Mesendoderm (in vitro differentiated cells): ENCODE data around the gene MCRIP2.

Source experiments
- DNase-seq: peaks from one replicate; pipeline ENCODE4 v3.0.0; 2013
- H2AK5ac ChIP-seq: 2 replicates; pipeline ENCODE4 v1.6.1; 2013; ENCODE audit warnings: low read length, inconsistent platforms
- H2BK120ac ChIP-seq: 2 replicates; pipeline ENCODE4 v1.6.1; 2013; ENCODE audit warnings: low read depth, mild to moderate bottlenecking, low read length, moderate library complexity, mixed read lengths
- H2BK15ac ChIP-seq: replicated peaks from 2 replicates; pipeline ENCODE4 v1.6.1; 2013; ENCODE audit warnings: low read depth, mild to moderate bottlenecking, moderate library complexity
- H2BK5ac ChIP-seq: 2 replicates; pipeline ENCODE4 v1.6.1; 2013; ENCODE audit warnings: low read length, inconsistent platforms
- H3K18ac ChIP-seq: 2 replicates; pipeline ENCODE4 v1.6.1; 2013; ENCODE audit warnings: mild to moderate bottlenecking, low read length, mixed read lengths
- H3K23ac ChIP-seq: one replicate; pipeline ENCODE4 v1.6.1; 2013; ENCODE audit warnings: low read length
- H3K27ac ChIP-seq: 2 replicates; pipeline ENCODE4 v1.5.1; 2013; ENCODE audit warnings: low read depth, mild to moderate bottlenecking, inconsistent platforms, low read length, moderate library complexity
- H3K27me3 ChIP-seq: 2 replicates; pipeline ENCODE4 v1.6.1; 2013; ENCODE audit warnings: low read length, control low read depth, mild to moderate bottlenecking, inconsistent platforms; ENCODE audit not compliant: insufficient read depth, poor library complexity
- H3K36me3 ChIP-seq: 2 replicates; pipeline ENCODE4 v1.6.1; 2013; ENCODE audit warnings: low read length, inconsistent platforms; ENCODE audit not compliant: control insufficient read depth, insufficient read depth
- H3K4ac ChIP-seq: one replicate; pipeline ENCODE4 v1.6.1; 2013; ENCODE audit warnings: low read depth, mild to moderate bottlenecking, low read length, moderate library complexity
- H3K4me1 ChIP-seq: 2 replicates; pipeline ENCODE4 v1.6.1; 2013; ENCODE audit warnings: low read depth, low read length, inconsistent platforms; ENCODE audit not compliant: control insufficient read depth
- H3K4me2 ChIP-seq: 2 replicates; pipeline ENCODE4 v1.6.1; 2013; ENCODE audit warnings: low read length
- H3K4me3 ChIP-seq: 2 replicates; pipeline ENCODE4 v1.5.1; 2013; ENCODE audit warnings: mild to moderate bottlenecking, low read length
- H3K56ac ChIP-seq: one replicate; pipeline ENCODE4 v1.6.1; 2013; ENCODE audit warnings: low read length
- H3K79me1 ChIP-seq: 2 replicates; pipeline ENCODE4 v1.6.1; 2013; ENCODE audit warnings: low read length, inconsistent platforms
- H3K79me2 ChIP-seq: 2 replicates; pipeline ENCODE4 v1.6.1; 2013; ENCODE audit warnings: mild to moderate bottlenecking, low read length; ENCODE audit not compliant: control insufficient read depth, insufficient read depth
- H3K9ac ChIP-seq: 2 replicates; pipeline ENCODE4 v1.6.1; 2013; ENCODE audit warnings: low read length, inconsistent platforms
- H4K5ac ChIP-seq: one replicate; pipeline ENCODE4 v1.6.1; 2013; ENCODE audit warnings: low read length
- H4K8ac ChIP-seq: one replicate; pipeline ENCODE4 v1.6.1; 2013; ENCODE audit warnings: low read depth, mild to moderate bottlenecking, control low read depth, low read length, moderate library complexity
- WGBS: extraction: QIAGEN DNeasy Blood & Tissue Kit; methylation state at CpG from one replicate; pipeline ENCODE4 v1.1.7; 2013; ENCODE audit warnings: low lambda C conversion rate, missing lambda C conversion rate; ENCODE audit not compliant: insufficient coverage; ENCODE audit errors: extremely low coverage; 5-methylcytosine and 5-hydroxymethylcytosine counted together

The MCRIP2 gene

DNA sequence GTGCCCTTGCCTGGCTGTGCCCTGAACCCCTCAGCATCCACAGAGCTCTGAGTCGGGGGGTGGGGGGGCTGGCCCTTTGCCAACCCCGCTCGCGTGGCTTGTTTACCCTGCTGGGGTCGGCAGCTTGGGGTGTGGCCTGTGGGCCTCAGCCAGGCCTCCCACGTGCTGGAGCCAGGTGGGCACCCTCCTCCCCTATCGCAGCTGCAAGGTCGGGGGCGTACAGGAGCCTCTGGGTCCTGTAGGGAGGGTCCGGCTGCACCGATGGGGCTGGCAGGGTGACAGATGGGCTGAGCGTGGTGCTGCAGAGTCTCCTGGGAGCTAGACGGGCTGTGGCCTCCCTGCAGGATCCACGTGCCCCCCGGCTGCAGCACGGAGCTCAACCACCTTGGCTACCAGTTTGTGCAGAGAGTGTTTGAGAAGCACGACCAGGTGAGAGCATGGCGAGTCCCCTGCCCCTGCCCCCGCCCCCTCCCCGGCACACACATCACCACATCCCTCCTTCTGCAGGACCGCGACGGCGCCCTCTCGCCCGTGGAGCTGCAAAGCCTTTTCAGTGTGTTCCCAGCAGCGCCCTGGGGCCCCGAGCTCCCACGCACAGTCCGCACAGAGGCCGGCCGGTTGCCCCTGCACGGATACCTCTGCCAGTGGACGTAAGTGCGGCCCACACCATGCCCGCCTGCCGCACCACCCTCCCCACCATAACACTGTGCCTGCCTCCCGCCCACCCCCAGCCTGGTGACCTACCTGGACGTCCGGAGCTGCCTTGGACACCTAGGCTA, 29.9 kb downstream of the MCRIP2 start:
- H3K56ac ChIP-seq: no peak overlapping the region
- peaks cover 5% of the 10 kb centered on the region for H3K4me1 ChIP-seq

DNA sequence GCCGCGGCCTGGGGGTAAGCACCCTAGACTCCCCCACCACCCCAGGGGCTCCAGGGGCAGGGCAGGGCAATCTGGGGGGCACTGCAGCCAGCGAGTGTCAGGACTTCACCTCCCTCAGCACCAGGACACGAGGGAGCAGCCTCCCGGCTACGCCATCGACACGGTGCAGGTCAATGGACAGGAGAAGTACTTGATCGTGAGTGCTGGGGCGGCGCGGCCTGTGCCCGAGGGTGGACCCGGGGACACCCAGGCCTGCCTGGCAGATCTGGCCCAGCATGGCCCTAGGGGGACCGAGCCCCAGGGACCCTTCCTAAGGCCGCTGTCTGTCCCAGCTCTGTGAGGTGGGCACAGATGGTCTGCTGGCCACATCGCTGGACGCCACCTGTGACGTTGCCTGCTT, 30.7 kb downstream of the MCRIP2 start:
- peaks cover 12% of the 10 kb centered on the region for H3K79me2 ChIP-seq
- H2AK5ac ChIP-seq: no peak overlapping the region
- H3K4me3 ChIP-seq: no peak overlapping the region
- no peak overlapping the region for H2BK15ac ChIP-seq
- H3K9ac ChIP-seq: no peak overlapping the region
- no peak overlapping the region for H3K18ac ChIP-seq
- no peak overlapping the region for H3K4ac ChIP-seq
- no peaks in the 10 kb centered on the region for H3K27me3 ChIP-seq
- DNase-seq: no peak
- peaks cover 5% of the 10 kb centered on the region for H3K4me1 ChIP-seq
- H3K4me2 ChIP-seq: no peak overlapping the region
- H4K5ac ChIP-seq: no peak overlapping the region
- no peak overlapping the region for H4K8ac ChIP-seq
- no CpG with 5 or more reads among the region's 19 CpGs for WGBS
- peaks cover 9% of the 10 kb centered on the region for H3K79me1 ChIP-seq
- no peak overlapping the region for H3K56ac ChIP-seq
- H3K36me3 ChIP-seq: peaks cover 22% of the 10 kb centered on the region
- no peak overlapping the region for H2BK120ac ChIP-seq
- no peak overlapping the region for H3K27ac ChIP-seq
- H3K23ac ChIP-seq: no peak overlapping the region
- H2BK5ac ChIP-seq: no peak overlapping the region

More for the DNA sequence above, 29.9 kb downstream of the MCRIP2 start:
- Histone ChIP-seq H2BK120ac (no peak overlapping the region), H2BK5ac (no peak overlapping the region), H3K27ac (no peak overlapping the region), H3K4ac (no peak overlapping the region), H3K4me3 (no peak overlapping the region), H3K79me2 (peaks cover 12% of the 10 kb centered on the region), H4K8ac (no peak overlapping the region), H3K79me1 (peaks cover 9% of the 10 kb centered on the region), H3K23ac (no peak overlapping the region), H2AK5ac (no peak overlapping the region), H4K5ac (no peak overlapping the region), H2BK15ac (no peak overlapping the region), H3K27me3 (no peaks in the 10 kb centered on the region), H3K4me2 (no peak overlapping the region), H3K9ac (no peak overlapping the region), H3K36me3 (peaks cover 22% of the 10 kb centered on the region), H3K18ac (no peak overlapping the region)
- DNase-seq: no peak
- no CpG with 5 or more reads among the region's 40 CpGs for WGBS

DNA sequence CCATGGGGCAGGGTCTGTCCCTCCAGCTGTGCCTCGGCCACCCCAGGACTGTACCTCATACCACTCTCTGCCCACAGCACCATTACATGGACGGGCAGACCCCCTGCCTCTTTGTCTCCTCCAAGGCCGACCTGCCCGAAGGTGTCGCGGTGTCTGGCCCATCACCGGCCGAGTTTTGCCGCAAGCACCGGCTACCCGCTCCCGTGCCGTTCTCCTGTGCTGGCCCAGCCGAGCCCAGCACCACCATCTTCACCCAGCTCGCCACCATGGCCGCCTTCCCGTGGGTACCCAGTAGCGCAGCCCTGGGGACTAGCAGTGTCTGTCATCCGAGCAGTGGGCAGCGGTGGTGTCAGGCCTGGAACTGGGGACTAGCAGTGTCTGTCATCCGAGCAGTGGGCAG, 31.2 kb downstream of the MCRIP2 start:
- DNase-seq: no peak
- no peak overlapping the region for H2AK5ac ChIP-seq
- H3K79me2 ChIP-seq: peaks cover 12% of the 10 kb centered on the region
- peaks cover 9% of the 10 kb centered on the region for H3K79me1 ChIP-seq
- no peak overlapping the region for H2BK15ac ChIP-seq
- no peak overlapping the region for H3K18ac ChIP-seq
- no peak overlapping the region for H4K5ac ChIP-seq
- no peak overlapping the region for H2BK5ac ChIP-seq
- H3K27me3 ChIP-seq: no peaks in the 10 kb centered on the region
- H3K27ac ChIP-seq: no peak overlapping the region
- no peak overlapping the region for H3K4me3 ChIP-seq
- H2BK120ac ChIP-seq: no peak overlapping the region
- H3K36me3 ChIP-seq: peaks cover 22% of the 10 kb centered on the region
- H3K4me1 ChIP-seq: peaks cover 5% of the 10 kb centered on the region
- H3K56ac ChIP-seq: no peak overlapping the region
- H4K8ac ChIP-seq: no peak overlapping the region
- no CpG with 5 or more reads among the region's 21 CpGs for WGBS
- H3K4me2 ChIP-seq: no peak overlapping the region
- H3K4ac ChIP-seq: no peak overlapping the region
- no peak overlapping the region for H3K9ac ChIP-seq
- no peak overlapping the region for H3K23ac ChIP-seq

DNA sequence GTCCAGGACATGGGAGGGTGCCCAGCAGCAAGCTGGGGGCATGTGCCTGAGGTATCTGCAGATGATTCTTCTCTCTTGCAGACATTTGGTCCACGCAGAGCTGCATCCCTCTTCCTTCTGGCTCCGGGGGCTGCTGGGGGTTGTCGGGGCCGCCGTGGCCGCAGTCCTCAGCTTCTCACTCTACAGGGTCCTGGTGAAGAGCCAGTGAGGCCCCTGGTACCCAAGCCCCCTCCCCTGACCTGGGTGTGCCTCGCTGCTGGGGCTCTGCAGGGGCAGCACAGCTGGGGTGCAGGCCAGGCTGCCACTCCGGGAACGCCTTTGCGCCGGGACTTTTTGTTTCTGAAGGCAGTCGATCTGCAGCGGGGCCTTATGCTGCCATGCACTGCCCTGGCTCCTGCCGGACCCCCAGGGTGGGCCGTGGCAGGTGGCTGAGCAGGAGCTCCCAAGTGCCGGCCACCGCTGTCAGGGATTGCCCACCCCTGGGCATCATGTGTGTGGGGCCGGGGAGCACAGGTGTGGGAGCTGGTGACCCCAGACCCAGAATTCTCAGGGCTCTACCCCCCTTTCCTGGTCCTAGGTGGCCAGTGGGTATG, 31.9 kb downstream of the MCRIP2 start:
- H3K79me2 ChIP-seq: peaks cover 9% of the 10 kb centered on the region
- no peak overlapping the region for H3K23ac ChIP-seq
- no peaks in the 10 kb centered on the region for H3K27me3 ChIP-seq
- no peak overlapping the region for H3K27ac ChIP-seq
- no peak overlapping the region for H3K56ac ChIP-seq
- H3K79me1 ChIP-seq: peaks cover 9% of the 10 kb centered on the region
- no peak overlapping the region for H2BK120ac ChIP-seq
- no peak overlapping the region for H2BK15ac ChIP-seq
- no peak overlapping the region for H2BK5ac ChIP-seq
- H3K18ac ChIP-seq: no peak overlapping the region
- no peak overlapping the region for H4K5ac ChIP-seq
- H3K4ac ChIP-seq: no peak overlapping the region
- no peak overlapping the region for H3K9ac ChIP-seq
- no peak for DNase-seq
- H3K36me3 ChIP-seq: peaks cover 22% of the 10 kb centered on the region
- no peak overlapping the region for H3K4me3 ChIP-seq
- H4K8ac ChIP-seq: no peak overlapping the region
- no CpG with 5 or more reads among the region's 18 CpGs for WGBS
- no peak overlapping the region for H2AK5ac ChIP-seq
- no peak overlapping the region for H3K4me2 ChIP-seq
- peaks cover 5% of the 10 kb centered on the region for H3K4me1 ChIP-seq

DNA sequence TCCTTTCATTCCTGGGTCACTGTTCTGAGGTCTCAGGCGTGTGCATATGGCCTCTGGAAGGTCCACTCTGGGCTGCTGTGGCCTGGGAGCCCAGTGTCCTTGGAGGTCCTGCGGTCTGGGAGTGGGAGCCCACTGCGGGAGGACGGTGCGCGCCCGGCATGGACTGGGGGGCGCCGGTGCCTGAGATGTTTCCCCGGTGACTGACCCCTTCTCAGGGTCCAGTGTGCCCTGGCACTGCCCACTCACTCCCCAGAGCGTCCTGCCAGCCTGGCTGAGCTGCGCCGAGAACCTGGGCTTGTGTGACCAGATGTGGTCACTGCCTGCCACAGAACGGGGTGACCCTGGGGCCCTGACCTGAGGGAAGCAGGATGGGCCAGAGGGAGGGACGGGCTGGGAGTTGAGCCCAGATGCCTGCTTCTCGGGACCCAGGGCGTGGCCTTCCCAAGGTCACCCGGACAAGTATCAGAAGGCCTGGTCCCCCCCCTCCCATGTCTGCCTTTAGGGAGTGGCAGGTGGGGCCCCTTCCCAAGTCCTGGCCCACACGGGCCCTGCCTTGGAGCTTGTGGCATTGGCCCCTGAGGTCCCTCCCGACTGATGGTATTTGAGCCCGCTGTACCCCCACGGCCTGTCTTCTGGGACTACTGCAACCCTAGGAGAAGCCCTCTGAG, 32.7 kb downstream of the MCRIP2 start:
- Histone ChIP-seq H3K36me3 (peaks cover 21% of the 10 kb centered on the region), H2BK5ac (no peak overlapping the region), H3K18ac (no peak overlapping the region), H4K5ac (no peak overlapping the region), H3K27me3 (no peaks in the 10 kb centered on the region), H4K8ac (no peak overlapping the region), H2BK120ac (no peak overlapping the region), H3K79me2 (peaks cover under 1% of the 10 kb centered on the region), H3K4me2 (no peak overlapping the region), H3K79me1 (peaks cover 1% of the 10 kb centered on the region), H3K4me3 (no peak overlapping the region), H3K23ac (no peak overlapping the region), H3K4ac (no peak overlapping the region), H2BK15ac (no peak overlapping the region), H3K27ac (no peak overlapping the region), H3K4me1 (peaks cover 5% of the 10 kb centered on the region), H3K9ac (no peak overlapping the region), H2AK5ac (no peak overlapping the region), H3K56ac (no peak overlapping the region)
- no peak for DNase-seq
- no CpG with 5 or more reads among the region's 22 CpGs for WGBS
